Fibroblast of the aortic adventitia (primary cell): ENCODE data around the gene RNF19B. TPM values are rescaled to one million over a fixed set of nuclear protein-coding genes. Genes with fewer than 3 reads are reported as not detected.

Experiments used
- DNase-seq: peaks from one replicate; pipeline ENCODE4 v3.0.0-alpha.2; 2010; ENCODE audit warnings: low read depth
- H3K4me3 ChIP-seq: 2 replicates; pipeline ENCODE4 v1.5.1; 2011; ENCODE audit warnings: low read depth, mild to moderate bottlenecking, control low read depth, low read length, moderate library complexity
- total RNA-seq: library from RNA; depleted of rRNA; stranded (reverse); fragments of >200 nt; gene quantifications from 2 replicates; pipeline ENCODE4 v1.2.3, GENCODE V29; 2012; ENCODE audit warnings: low replicate concordance
- TF ChIP-seq, protein P1 (sequence below): IDR thresholded peaks from 2 replicates; pipeline ENCODE4 v1.5.1; 2011; ENCODE audit warnings: mild to moderate bottlenecking, low read length, control low read depth, inconsistent platforms; ENCODE audit not compliant: insufficient read depth

RNF19B gene
- total RNA-seq, 1 donor = 8.5 TPM

GRCh38 chr1:32985226-32985625 is 20.6 kb upstream of the RNF19B start:
- H3K4me3 ChIP-seq = no peak overlapping the region
- TF ChIP-seq, protein P1, sequence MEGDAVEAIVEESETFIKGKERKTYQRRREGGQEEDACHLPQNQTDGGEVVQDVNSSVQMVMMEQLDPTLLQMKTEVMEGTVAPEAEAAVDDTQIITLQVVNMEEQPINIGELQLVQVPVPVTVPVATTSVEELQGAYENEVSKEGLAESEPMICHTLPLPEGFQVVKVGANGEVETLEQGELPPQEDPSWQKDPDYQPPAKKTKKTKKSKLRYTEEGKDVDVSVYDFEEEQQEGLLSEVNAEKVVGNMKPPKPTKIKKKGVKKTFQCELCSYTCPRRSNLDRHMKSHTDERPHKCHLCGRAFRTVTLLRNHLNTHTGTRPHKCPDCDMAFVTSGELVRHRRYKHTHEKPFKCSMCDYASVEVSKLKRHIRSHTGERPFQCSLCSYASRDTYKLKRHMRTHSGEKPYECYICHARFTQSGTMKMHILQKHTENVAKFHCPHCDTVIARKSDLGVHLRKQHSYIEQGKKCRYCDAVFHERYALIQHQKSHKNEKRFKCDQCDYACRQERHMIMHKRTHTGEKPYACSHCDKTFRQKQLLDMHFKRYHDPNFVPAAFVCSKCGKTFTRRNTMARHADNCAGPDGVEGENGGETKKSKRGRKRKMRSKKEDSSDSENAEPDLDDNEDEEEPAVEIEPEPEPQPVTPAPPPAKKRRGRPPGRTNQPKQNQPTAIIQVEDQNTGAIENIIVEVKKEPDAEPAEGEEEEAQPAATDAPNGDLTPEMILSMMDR = no peak
- DNase-seq = no peak

- TF ChIP-seq, protein P1 = no peak
- no peak overlapping the region for H3K4me3 ChIP-seq
Measured at GRCh38 chr1:32984455-32985171, 20.0 kb upstream of the RNF19B start.

DNA sequence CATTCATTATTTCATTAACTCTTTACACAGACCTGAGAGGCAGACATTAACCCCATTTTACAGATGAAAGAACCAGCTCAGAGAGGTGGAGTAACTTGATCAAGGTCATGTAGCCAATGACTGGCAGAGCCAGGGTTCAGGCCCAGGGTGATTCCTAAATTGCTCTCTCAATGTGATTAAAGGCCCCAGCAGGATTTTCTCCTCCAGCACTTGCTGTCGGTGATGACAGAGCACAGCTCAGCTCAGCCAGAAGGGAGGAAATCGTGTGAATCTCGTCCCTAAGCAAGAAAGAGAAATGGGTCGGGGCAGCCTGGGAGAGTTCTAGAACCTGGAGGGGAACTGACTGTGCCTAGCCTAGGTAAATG is 19.5 kb upstream of the RNF19B start:
- TF ChIP-seq, protein P1 = no peak
- H3K4me3 ChIP-seq = no peak overlapping the region
- DNase-seq = no peak

More at GRCh38 chr1:32984455-32985171, 20.0 kb upstream of the RNF19B start:
- DNase-seq = peak; percentile 70

DNA sequence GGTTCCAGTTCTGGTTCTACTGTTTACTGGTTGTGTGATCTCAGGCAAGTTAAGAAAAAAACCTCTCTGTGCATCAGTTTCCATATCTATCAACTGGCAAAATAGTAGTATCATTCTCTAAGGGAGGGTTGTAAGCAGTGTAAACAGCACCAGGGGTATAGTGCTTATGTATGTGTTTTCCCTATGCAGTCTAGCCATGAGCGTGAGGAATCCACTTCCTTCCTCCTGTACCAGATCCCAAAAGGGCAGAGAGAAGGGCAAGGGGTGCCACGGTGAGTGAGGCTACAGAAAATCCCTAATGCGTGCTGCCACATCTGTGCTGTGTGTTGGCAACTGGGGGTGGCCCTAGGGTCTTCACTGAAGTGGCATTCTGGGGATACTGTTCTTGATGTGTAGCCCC is 18.4 kb upstream of the RNF19B start:
- TF ChIP-seq, protein P1 = no peak
- no peak overlapping the region for H3K4me3 ChIP-seq
- no peak for DNase-seq

GRCh38 chr1:32981003-32981901 is 16.6 kb upstream of the RNF19B start:
- TF ChIP-seq, protein P1 = no peak
- DNase-seq = peak; percentile 90
- no peak overlapping the region for H3K4me3 ChIP-seq

- TF ChIP-seq, protein P1 = no peak
- H3K4me3 ChIP-seq = no peak overlapping the region
- DNase-seq = no peak
Measured at GRCh38 chr1:32980080-32980479, 15.5 kb upstream of the RNF19B start.
